DND-41 (cell line): ENCODE data around the gene UBE2H.

Experiments used
- ATAC-seq: fragments of 200-7000 bp; cut with Tn5 transposase; 3 replicates; pipeline ENCODE4 v1.9.1; 2021; ENCODE audit warnings: low read depth; ENCODE audit not compliant: insufficient read depth
- DNase-seq: peaks from one replicate; pipeline ENCODE4 v3.0.0-alpha.2; 2020
- H2AFZ ChIP-seq: 2 replicates; pipeline ENCODE4 v1.6.0; 2012; ENCODE audit warnings: low read depth, low read length
- H3K27ac ChIP-seq: 2 replicates; pipeline ENCODE4 v1.5.1; 2012; ENCODE audit warnings: low read length, inconsistent platforms
- H3K27me3 ChIP-seq: fragments of 200-600 bp; sonication (generic); 2 replicates; pipeline ENCODE4 v1.6.0; 2012; ENCODE audit warnings: low read length, mild to moderate bottlenecking, inconsistent platforms; ENCODE audit not compliant: insufficient read depth, poor library complexity
- H3K36me3 ChIP-seq: 2 replicates; pipeline ENCODE4 v1.5.1; 2012; ENCODE audit warnings: low read length, inconsistent platforms; ENCODE audit not compliant: insufficient read depth
- H3K4me1 ChIP-seq: 2 replicates; pipeline ENCODE4 v1.5.1; 2012; ENCODE audit warnings: mild to moderate bottlenecking, low read length; ENCODE audit not compliant: insufficient read depth
- H3K4me2 ChIP-seq: 2 replicates; pipeline ENCODE4 v1.6.0; 2012; ENCODE audit warnings: mild to moderate bottlenecking, moderate library complexity, low read length, inconsistent platforms; ENCODE audit not compliant: insufficient read depth
- H3K4me3 ChIP-seq, 2 experiments: fragments of 200-600 bp in 1 of 2; shearing (Covaris generic) in 1 of 2; 2 replicates each; pipeline ENCODE4 v1.5.1; 2012 to 2016; ENCODE audit warnings: inconsistent platforms in 2 of 2, low read length in 2 of 2, mild to moderate bottlenecking in 2 of 2, low read depth in 1 of 2, moderate library complexity in 1 of 2
- H3K79me2 ChIP-seq: 2 replicates; pipeline ENCODE4 v1.6.0; 2012; ENCODE audit warnings: low read length, inconsistent platforms; ENCODE audit not compliant: insufficient read depth
- H3K9ac ChIP-seq: 2 replicates; pipeline ENCODE4 v1.6.0; 2012; ENCODE audit warnings: low read depth, mild to moderate bottlenecking, inconsistent platforms, low read length, moderate library complexity
- H3K9me3 ChIP-seq: 2 replicates; pipeline ENCODE4 v1.5.1; 2012; ENCODE audit warnings: low read length, moderate library complexity, mild to moderate bottlenecking, inconsistent platforms; ENCODE audit not compliant: insufficient read depth, severe bottlenecking
- H4K20me1 ChIP-seq: 2 replicates; pipeline ENCODE4 v1.6.0; 2012; ENCODE audit warnings: low read length; ENCODE audit not compliant: insufficient read depth
- EZH2 ChIP-seq: IDR thresholded peaks from 3 replicates; pipeline ENCODE4 v1.6.1; 2012; ENCODE audit warnings: borderline replicate concordance, low read depth, mild to moderate bottlenecking, moderate library complexity, low read length, inconsistent platforms; ENCODE audit not compliant: severe bottlenecking
- TF ChIP-seq, protein P1 (sequence below): IDR thresholded peaks from 2 replicates; pipeline ENCODE4 v1.5.1; 2012; ENCODE audit warnings: borderline replicate concordance, low read length, moderate library complexity, mild to moderate bottlenecking; ENCODE audit not compliant: poor library complexity, severe bottlenecking; ENCODE audit errors: extremely low read depth

The UBE2H gene

GRCh38 chr7:129783584-129783919, 169.2 kb downstream of the UBE2H start:
- Histone ChIP-seq H3K79me2 (no peaks in the 10 kb centered on the region), H3K4me2 (no peak overlapping the region), H3K9ac (no peak overlapping the region), H3K27me3 (no peaks in the 10 kb centered on the region), H2AFZ (no peak overlapping the region), H3K4me3 (no peak overlapping the region), H3K9me3 (no peaks in the 10 kb centered on the region), H3K27ac (no peak overlapping the region), H4K20me1 (no peaks in the 10 kb centered on the region), H3K36me3 (no peaks in the 10 kb centered on the region), H3K4me1 (no peaks in the 10 kb centered on the region)
- TF ChIP-seq EZH2: no peak
- ATAC-seq (no peak), DNase-seq (no peak)

- Histone ChIP-seq H3K4me1 (no peaks in the 10 kb centered on the region), H2AFZ (no peak overlapping the region), H3K4me3 (no peak overlapping the region), H3K36me3 (no peaks in the 10 kb centered on the region), H3K9me3 (no peaks in the 10 kb centered on the region), H3K79me2 (no peaks in the 10 kb centered on the region), H3K9ac (no peak overlapping the region), H4K20me1 (no peaks in the 10 kb centered on the region), H3K27ac (no peak overlapping the region), H3K4me2 (no peak overlapping the region), H3K27me3 (no peaks in the 10 kb centered on the region)
- ATAC-seq: no peak
- TF ChIP-seq EZH2: no peak
- TF ChIP-seq, protein P1, sequence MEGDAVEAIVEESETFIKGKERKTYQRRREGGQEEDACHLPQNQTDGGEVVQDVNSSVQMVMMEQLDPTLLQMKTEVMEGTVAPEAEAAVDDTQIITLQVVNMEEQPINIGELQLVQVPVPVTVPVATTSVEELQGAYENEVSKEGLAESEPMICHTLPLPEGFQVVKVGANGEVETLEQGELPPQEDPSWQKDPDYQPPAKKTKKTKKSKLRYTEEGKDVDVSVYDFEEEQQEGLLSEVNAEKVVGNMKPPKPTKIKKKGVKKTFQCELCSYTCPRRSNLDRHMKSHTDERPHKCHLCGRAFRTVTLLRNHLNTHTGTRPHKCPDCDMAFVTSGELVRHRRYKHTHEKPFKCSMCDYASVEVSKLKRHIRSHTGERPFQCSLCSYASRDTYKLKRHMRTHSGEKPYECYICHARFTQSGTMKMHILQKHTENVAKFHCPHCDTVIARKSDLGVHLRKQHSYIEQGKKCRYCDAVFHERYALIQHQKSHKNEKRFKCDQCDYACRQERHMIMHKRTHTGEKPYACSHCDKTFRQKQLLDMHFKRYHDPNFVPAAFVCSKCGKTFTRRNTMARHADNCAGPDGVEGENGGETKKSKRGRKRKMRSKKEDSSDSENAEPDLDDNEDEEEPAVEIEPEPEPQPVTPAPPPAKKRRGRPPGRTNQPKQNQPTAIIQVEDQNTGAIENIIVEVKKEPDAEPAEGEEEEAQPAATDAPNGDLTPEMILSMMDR: no peak
- DNase-seq: no peak
Measured at GRCh38 chr7:129782818-129783583, 169.8 kb downstream of the UBE2H start.

DNA sequence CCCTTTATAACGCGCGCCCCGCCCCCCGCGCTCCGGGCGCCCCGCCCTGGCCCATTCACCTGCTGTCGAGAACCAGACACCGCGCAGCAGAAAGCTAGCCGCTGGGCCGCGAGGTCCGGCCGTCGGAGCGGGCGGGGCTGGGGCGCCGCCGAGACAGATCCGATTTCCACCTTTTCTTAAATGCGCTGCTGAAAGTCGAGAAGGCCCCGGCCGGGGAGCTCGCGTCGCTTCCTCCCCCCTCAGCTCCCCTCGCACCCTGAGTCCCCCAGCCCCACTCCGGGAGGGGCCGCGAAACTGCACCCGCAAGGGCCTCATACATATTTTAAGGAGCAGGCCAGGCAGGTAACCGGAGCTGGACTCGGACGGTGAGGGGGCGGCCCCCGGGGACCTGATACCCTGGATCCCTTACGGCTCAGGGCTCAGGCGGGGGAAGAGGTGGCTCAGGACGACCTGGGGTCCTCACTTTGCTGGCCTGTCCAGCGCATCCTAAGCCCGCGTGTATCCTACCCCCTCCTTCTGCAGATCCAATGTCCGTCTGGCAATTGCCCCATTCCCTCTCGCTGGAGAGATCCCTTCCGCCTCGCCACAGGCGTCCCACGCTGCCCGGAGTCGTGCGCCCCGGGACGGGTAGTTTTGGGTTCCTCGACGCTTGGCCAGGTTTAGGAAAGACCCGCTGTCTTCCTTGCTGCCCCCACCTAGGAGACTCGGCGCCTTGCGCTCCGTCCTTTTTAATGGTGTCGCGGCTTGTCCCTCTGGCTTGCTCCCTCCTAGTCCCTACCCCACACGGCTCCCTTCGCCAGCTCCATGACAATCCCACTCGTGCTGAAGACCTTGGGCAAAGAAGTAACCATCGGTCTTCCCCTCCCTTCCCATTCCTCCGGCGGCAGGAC, 170.6 kb downstream of the UBE2H start:
- Histone ChIP-seq H3K79me2 (no peaks in the 10 kb centered on the region), H3K4me3 (no peak overlapping the region), H3K27ac (no peak overlapping the region), H3K9ac (no peak overlapping the region), H4K20me1 (no peaks in the 10 kb centered on the region), H3K27me3 (no peaks in the 10 kb centered on the region), H3K36me3 (no peaks in the 10 kb centered on the region), H3K4me2 (no peak overlapping the region), H2AFZ (no peak overlapping the region), H3K9me3 (no peaks in the 10 kb centered on the region), H3K4me1 (no peaks in the 10 kb centered on the region)
- ATAC-seq (no peak), DNase-seq (no peak)
- TF ChIP-seq EZH2: no peak
- TF ChIP-seq, protein P1: no peak

DNA sequence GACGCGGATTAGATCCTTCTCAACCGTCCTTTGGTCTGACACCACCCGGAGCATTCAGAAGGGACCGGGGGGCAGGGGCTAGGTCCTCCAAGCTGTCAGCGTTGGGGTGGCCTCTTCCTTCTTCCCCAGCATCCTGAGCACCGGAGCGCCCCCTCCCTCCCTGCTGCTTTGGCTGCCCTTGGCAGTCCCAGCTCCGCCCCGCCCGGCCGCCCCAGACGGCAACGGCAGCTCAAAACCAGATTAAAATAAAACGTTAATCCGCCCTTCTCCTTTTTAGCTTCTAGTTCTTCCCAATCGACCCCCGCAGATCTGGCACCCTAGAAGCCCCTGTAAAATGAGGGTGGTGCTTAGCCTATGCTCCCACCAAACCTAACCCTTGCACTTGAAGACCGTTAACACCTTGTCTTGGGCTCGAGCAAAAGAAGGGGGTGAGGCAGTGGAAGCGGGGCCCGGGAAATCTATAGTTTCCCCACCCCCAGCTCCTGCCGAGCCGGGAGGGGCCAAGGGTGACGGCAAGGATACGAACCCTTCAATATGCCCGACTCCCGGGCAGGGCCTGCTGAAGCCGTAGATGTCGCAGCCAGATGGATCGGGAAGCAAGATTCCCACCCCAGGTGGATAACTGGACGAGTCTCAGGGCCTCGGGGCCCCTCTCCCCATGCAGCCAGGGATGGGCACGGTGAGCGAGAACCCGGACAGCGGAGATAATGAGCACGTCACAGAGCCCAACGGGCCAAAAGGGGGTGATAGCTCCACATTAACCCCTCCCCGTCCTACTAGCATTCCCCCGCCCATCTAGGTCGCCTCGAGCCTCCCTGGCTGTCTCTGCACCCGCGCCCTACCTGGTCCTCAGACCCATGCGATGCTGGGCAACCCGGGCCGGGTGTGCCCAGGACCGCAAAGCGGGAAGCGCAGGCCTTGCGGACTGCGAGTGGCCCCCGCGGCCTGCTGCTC, 171.5 kb downstream of the UBE2H start:
- no peaks in the 10 kb centered on the region for H3K27me3 ChIP-seq
- no peak overlapping the region for H3K27ac ChIP-seq
- no peaks in the 10 kb centered on the region for H3K79me2 ChIP-seq
- H3K4me3 ChIP-seq: no peak overlapping the region
- H3K4me2 ChIP-seq: no peak overlapping the region
- no peak overlapping the region for H3K9ac ChIP-seq
- no peak overlapping the region for H2AFZ ChIP-seq
- no peaks in the 10 kb centered on the region for H4K20me1 ChIP-seq
- ATAC-seq (no peak), DNase-seq (no peak)
- no peaks in the 10 kb centered on the region for H3K9me3 ChIP-seq
- H3K36me3 ChIP-seq: no peaks in the 10 kb centered on the region
- H3K4me1 ChIP-seq: no peaks in the 10 kb centered on the region
- TF ChIP-seq, protein P1: no peak
- TF ChIP-seq EZH2: no peak
